Measurements from ENCODE around the gene NYAP1.
A peak's percentile ranks its signal among the peaks of the same experiment; 100 is the strongest.
"Not testable (repeated sequence)": the region's sequence is repeated elsewhere in the genome, so short reads cannot be mapped to it uniquely, and the experiment has no call there.

Gene NYAP1

GRCh38 chr7:100513212-100513810, 29.6 kb downstream of the NYAP1 start:
- DNase-seq (ENCODE audit: low read depth), result no peak

GRCh38 chr7:100515072-100515532, 31.4 kb downstream of the NYAP1 start:
- DNase-seq (ENCODE audit: low read depth), result peak; percentile 84

- DNase-seq (ENCODE audit: low read depth), result peak; percentile 92
Observed at GRCh38 chr7:100516135-100516812, 32.5 kb downstream of the NYAP1 start.

GRCh38 chr7:100517305-100517704, 33.6 kb downstream of the NYAP1 start:
- no peak for DNase-seq (ENCODE audit: low read depth)

- DNase-seq (ENCODE audit: low read depth), result no peak
Observed at GRCh38 chr7:100519580-100519979, 35.9 kb downstream of the NYAP1 start.

- DNase-seq (ENCODE audit: low read depth), result no peak
Observed at GRCh38 chr7:100520138-100520537, 36.4 kb downstream of the NYAP1 start.

- DNase-seq (ENCODE audit: low read depth), result no peak
Observed at GRCh38 chr7:100521076-100521475, 37.3 kb downstream of the NYAP1 start.

- not testable (repeated sequence) for DNase-seq (ENCODE audit: low read depth)
Observed at GRCh38 chr7:100521909-100522593, 38.3 kb downstream of the NYAP1 start.

GRCh38 chr7:100523192-100523591, 39.5 kb downstream of the NYAP1 start:
- DNase-seq (ENCODE audit: low read depth), result not testable (repeated sequence)

- DNase-seq (ENCODE audit: low read depth), result not testable (repeated sequence)
Observed at GRCh38 chr7:100528108-100528866, 44.6 kb downstream of the NYAP1 start.

GRCh38 chr7:100532165-100533022, 48.7 kb downstream of the NYAP1 start:
- DNase-seq (ENCODE audit: low read depth), result no peak

- DNase-seq (ENCODE audit: low read depth), result not testable (repeated sequence)
Observed at GRCh38 chr7:100535982-100536381, 52.3 kb downstream of the NYAP1 start.

GRCh38 chr7:100536695-100537094, 53.0 kb downstream of the NYAP1 start:
- not testable (repeated sequence) for DNase-seq (ENCODE audit: low read depth)

GRCh38 chr7:100538348-100538653, 54.6 kb downstream of the NYAP1 start:
- DNase-seq (ENCODE audit: low read depth), result no peak

GRCh38 chr7:100538654-100539435, 55.1 kb downstream of the NYAP1 start, which contains the start of gene AGFG2:
Gene AGFG2 (plus strand): TSS chr7:100539203. CDS start chr7:100539347, 144 bp downstream.
- DNase-seq (ENCODE audit: low read depth), result peak; percentile 99

GRCh38 chr7:100539436-100540006, 55.8 kb downstream of the NYAP1 start:
- DNase-seq (ENCODE audit: low read depth), result no peak

- no peak for DNase-seq (ENCODE audit: low read depth)
Observed at GRCh38 chr7:100540073-100540723, 56.5 kb downstream of the NYAP1 start.

GRCh38 chr7:100541309-100541708, 57.6 kb downstream of the NYAP1 start:
- not testable (repeated sequence) for DNase-seq (ENCODE audit: low read depth)

GRCh38 chr7:100543586-100543985, 59.9 kb downstream of the NYAP1 start:
- DNase-seq (ENCODE audit: low read depth), result no peak

GRCh38 chr7:100544386-100544785, 60.7 kb downstream of the NYAP1 start:
- no peak for DNase-seq (ENCODE audit: low read depth)

Data from fibroblast of the conjunctiva (primary cell).